ENCODE results near the gene CHPF2.

CHPF2 gene

GRCh38 chr7:151232917-151233701, 826 bp downstream of the CHPF2 start:
- DNase-seq (ENCODE audit: low read depth), result peak; percentile 55

GRCh38 chr7:151233804-151234203, 1.5 kb downstream of the CHPF2 start:
- no peak for DNase-seq (ENCODE audit: low read depth)

GRCh38 chr7:151235091-151235787, 3.0 kb downstream of the CHPF2 start:
- no peak for DNase-seq (ENCODE audit: low read depth)

GRCh38 chr7:151236406-151236805, 4.1 kb downstream of the CHPF2 start:
- DNase-seq (ENCODE audit: low read depth), result no peak

GRCh38 chr7:151237244-151238189, 5.2 kb downstream of the CHPF2 start:
- DNase-seq (ENCODE audit: low read depth), result no peak

- no peak for DNase-seq (ENCODE audit: low read depth)
These were observed 6.0 kb downstream of the CHPF2 start for GRCh38 chr7:151238190-151238810.

GRCh38 chr7:151238924-151239836, 6.9 kb downstream of the CHPF2 start:
- no peak for DNase-seq (ENCODE audit: low read depth)

- DNase-seq (ENCODE audit: low read depth), result no peak
These were observed 7.7 kb downstream of the CHPF2 start for GRCh38 chr7:151239837-151240459.

- no peak for DNase-seq (ENCODE audit: low read depth)
These were observed 8.3 kb downstream of the CHPF2 start for GRCh38 chr7:151240536-151240935.

GRCh38 chr7:151240942-151241754, 8.9 kb downstream of the CHPF2 start:
- DNase-seq (ENCODE audit: low read depth), result no peak

- no peak for DNase-seq (ENCODE audit: low read depth)
These were observed 9.4 kb downstream of the CHPF2 start for GRCh38 chr7:151241755-151242096.

GRCh38 chr7:151242159-151243044, 10.1 kb downstream of the CHPF2 start:
- no peak for DNase-seq (ENCODE audit: low read depth)

GRCh38 chr7:151243045-151243349, 10.7 kb downstream of the CHPF2 start:
- DNase-seq (ENCODE audit: low read depth), result no peak

GRCh38 chr7:151243408-151244195, 11.3 kb downstream of the CHPF2 start:
- peak; percentile 43 for DNase-seq (ENCODE audit: low read depth)

GRCh38 chr7:151244196-151244840, 12.0 kb downstream of the CHPF2 start:
- no peak for DNase-seq (ENCODE audit: low read depth)

GRCh38 chr7:151244841-151245346, 12.6 kb downstream of the CHPF2 start:
- no peak for DNase-seq (ENCODE audit: low read depth)

All from T-helper 22 cell (primary cell).